Uterus (tissue), 2 donors: ENCODE data around the gene BAG2.

ENCODE experiments used
- POLR2A ChIP-seq, 2 donors: fragments of 450-650 bp; IDR thresholded peaks; one replicate each; pipeline ENCODE4 v1.6.1; 2016; ENCODE audit warnings: antibody characterized with exemption in 2 of 2, mild to moderate bottlenecking in 1 of 2, moderate library complexity in 1 of 2
- TF ChIP-seq, protein P1 (sequence below), 4 experiments: fragments of 200-600 bp in 2 of 4; fragments of 450-650 bp in 2 of 4; sonication (generic) in 2 of 4; IDR thresholded peaks; one replicate each; pipeline ENCODE4 v1.5.1; 2016 to 2019; ENCODE audit warnings: antibody characterized with exemption in 4 of 4, mild to moderate bottlenecking in 2 of 4, moderate library complexity in 1 of 4

DNA sequence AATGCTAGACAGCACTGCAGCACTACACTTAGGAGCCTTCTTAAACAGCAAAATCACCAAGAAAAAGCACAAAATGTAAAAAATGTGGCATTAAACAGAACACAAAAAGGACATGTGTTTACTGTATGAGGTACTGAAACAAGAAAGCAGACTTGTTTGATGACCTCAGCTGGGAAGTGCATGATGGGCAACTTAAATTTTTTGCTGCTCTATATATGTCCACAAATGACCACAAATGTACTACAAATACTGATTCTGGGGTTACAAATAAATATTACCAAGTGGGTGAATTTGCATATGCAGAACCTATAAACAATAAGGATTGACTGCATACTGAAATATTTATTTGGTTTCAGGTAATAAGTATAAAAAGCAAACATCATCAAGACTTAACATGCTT lies 36.9 kb downstream of the BAG2 start:
- TF ChIP-seq, protein P1, sequence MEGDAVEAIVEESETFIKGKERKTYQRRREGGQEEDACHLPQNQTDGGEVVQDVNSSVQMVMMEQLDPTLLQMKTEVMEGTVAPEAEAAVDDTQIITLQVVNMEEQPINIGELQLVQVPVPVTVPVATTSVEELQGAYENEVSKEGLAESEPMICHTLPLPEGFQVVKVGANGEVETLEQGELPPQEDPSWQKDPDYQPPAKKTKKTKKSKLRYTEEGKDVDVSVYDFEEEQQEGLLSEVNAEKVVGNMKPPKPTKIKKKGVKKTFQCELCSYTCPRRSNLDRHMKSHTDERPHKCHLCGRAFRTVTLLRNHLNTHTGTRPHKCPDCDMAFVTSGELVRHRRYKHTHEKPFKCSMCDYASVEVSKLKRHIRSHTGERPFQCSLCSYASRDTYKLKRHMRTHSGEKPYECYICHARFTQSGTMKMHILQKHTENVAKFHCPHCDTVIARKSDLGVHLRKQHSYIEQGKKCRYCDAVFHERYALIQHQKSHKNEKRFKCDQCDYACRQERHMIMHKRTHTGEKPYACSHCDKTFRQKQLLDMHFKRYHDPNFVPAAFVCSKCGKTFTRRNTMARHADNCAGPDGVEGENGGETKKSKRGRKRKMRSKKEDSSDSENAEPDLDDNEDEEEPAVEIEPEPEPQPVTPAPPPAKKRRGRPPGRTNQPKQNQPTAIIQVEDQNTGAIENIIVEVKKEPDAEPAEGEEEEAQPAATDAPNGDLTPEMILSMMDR (IDR thresholded peaks at IDR 0.05) = no peak
- no peak for TF ChIP-seq POLR2A (IDR thresholded peaks at IDR 0.05)
